T-helper 17 cell (primary cell): ENCODE results near the gene IL1RAPL2. TPM values are rescaled to one million over a fixed set of nuclear protein-coding genes. Genes with fewer than 3 reads are reported as not detected.
"Not testable (repeated sequence)": the region's sequence is repeated elsewhere in the genome, so short reads cannot be mapped to it uniquely, and the experiment has no call there.

Experiments used
- ATAC-seq: fragments of 150-1000 bp; cut with Tn5 transposase; 2 replicates; pipeline ENCODE4 v1.10.0; 2021; ENCODE audit warnings: mild to moderate bottlenecking, moderate library complexity
- DNase-seq, 3 donors: peaks; one replicate each; pipeline versions ENCODE4 v3.0.0 to v3.0.0-alpha.2; 2020 to 2021
- H3K9me3 ChIP-seq: one replicate; pipeline ENCODE4 v1.7.0; 2013; ENCODE audit warnings: low read length, mild to moderate bottlenecking; ENCODE audit not compliant: control insufficient read depth, poor library complexity, severe bottlenecking
- H3K27ac Mint-ChIP-seq: one replicate; pipeline ENCODE4 v1.8.0; 2022; ENCODE audit warnings: mild to moderate bottlenecking, moderate library complexity, mixed read lengths
- H3K27me3 Mint-ChIP-seq: one replicate; pipeline ENCODE4 v1.8.0; 2022; ENCODE audit warnings: mixed read lengths
- H3K36me3 Mint-ChIP-seq: one replicate; pipeline ENCODE4 v1.8.0; 2022; ENCODE audit warnings: low read depth, mixed read lengths
- H3K4me1 Mint-ChIP-seq: one replicate; pipeline ENCODE4 v1.8.0; 2022; ENCODE audit warnings: mild to moderate bottlenecking, mixed read lengths
- H3K4me3 Mint-ChIP-seq: one replicate; pipeline ENCODE4 v1.8.0; 2022; ENCODE audit warnings: mild to moderate bottlenecking, moderate library complexity, mixed read lengths
- total RNA-seq, 4 donors: library from RNA in 2 of 4; stranded (reverse) in 2 of 4; gene quantifications; one replicate each; pipeline ENCODE4 v1.2.3 and lab custom pipeline; 2022 to 2026

IL1RAPL2 gene
- total RNA-seq (not detected), total RNA-seq (lab: John Stamatoyannopoulos, UW) (0 reads per million in 2 donors)

- H3K4me1 Mint-ChIP-seq, result no peaks in the 10 kb centered on the region
- DNase-seq (no peak), ATAC-seq (no peak)
- peaks cover 25% of the 10 kb centered on the region for H3K27me3 Mint-ChIP-seq
- H3K9me3 ChIP-seq, result no peaks in the 10 kb centered on the region
- H3K4me3 Mint-ChIP-seq, result no peak within 1 kb of the TSS
- H3K36me3 Mint-ChIP-seq, result no peaks in the 10 kb centered on the region
- no peak within 1 kb of the TSS for H3K27ac Mint-ChIP-seq
Measured at GRCh38 chrX:104565791-104566680, at the start of gene IL1RAPL2. TSS of gene IL1RAPL2 (plus strand) at chrX:104566199.

GRCh38 chrX:104522386-104522785 lies 43.6 kb upstream of the IL1RAPL2 start:
- no peaks in the 10 kb centered on the region for H3K4me1 Mint-ChIP-seq
- no peak for ATAC-seq
- DNase-seq, result no peak
- no peak overlapping the region for H3K4me3 Mint-ChIP-seq
- H3K27me3 Mint-ChIP-seq, result peaks cover 4% of the 10 kb centered on the region
- peaks cover 2% of the 10 kb centered on the region for H3K9me3 ChIP-seq
- H3K36me3 Mint-ChIP-seq, result no peaks in the 10 kb centered on the region
- no peak overlapping the region for H3K27ac Mint-ChIP-seq

- Mint-ChIP-seq H3K4me1 (no peaks in the 10 kb centered on the region), H3K27ac (no peak overlapping the region), H3K4me3 (no peak overlapping the region), H3K36me3 (no peaks in the 10 kb centered on the region), H3K27me3 (peaks cover 4% of the 10 kb centered on the region)
- no peak for DNase-seq
- H3K9me3 ChIP-seq, result peaks cover 2% of the 10 kb centered on the region
- no peak for ATAC-seq
Measured at GRCh38 chrX:104523858-104524257, 42.1 kb upstream of the IL1RAPL2 start.

- Mint-ChIP-seq H3K27me3 (no peaks in the 10 kb centered on the region), H3K27ac (no peak overlapping the region), H3K4me1 (no peaks in the 10 kb centered on the region), H3K36me3 (no peaks in the 10 kb centered on the region), H3K4me3 (no peak overlapping the region)
- ATAC-seq (no peak), DNase-seq (no peak)
- no peaks in the 10 kb centered on the region for H3K9me3 ChIP-seq
Measured at GRCh38 chrX:104539081-104539480, 26.9 kb upstream of the IL1RAPL2 start.

GRCh38 chrX:104542447-104542846 lies 23.6 kb upstream of the IL1RAPL2 start:
- H3K27me3 Mint-ChIP-seq, H3K4me3 Mint-ChIP-seq, H3K4me1 Mint-ChIP-seq, ATAC-seq, DNase-seq, H3K27ac Mint-ChIP-seq, H3K9me3 ChIP-seq, H3K36me3 Mint-ChIP-seq: not testable (repeated sequence)

GRCh38 chrX:104564335-104564734 lies 1.7 kb upstream of the IL1RAPL2 start:
- Mint-ChIP-seq H3K27ac (no peak overlapping the region), H3K4me3 (no peak overlapping the region), H3K27me3 (peaks cover 21% of the 10 kb centered on the region), H3K36me3 (no peaks in the 10 kb centered on the region), H3K4me1 (no peaks in the 10 kb centered on the region)
- ATAC-seq (no peak), DNase-seq (no peak)
- H3K9me3 ChIP-seq, result no peaks in the 10 kb centered on the region

GRCh38 chrX:104564921-104565703 lies 887 bp upstream of the IL1RAPL2 start:
- H3K36me3 Mint-ChIP-seq, result no peaks in the 10 kb centered on the region

GRCh38 chrX:104566681-104567501 lies 892 bp downstream of the IL1RAPL2 start:
- no peaks in the 10 kb centered on the region for H3K9me3 ChIP-seq
- no peak for ATAC-seq
- no peaks in the 10 kb centered on the region for H3K4me1 Mint-ChIP-seq
- no peak overlapping the region for H3K27ac Mint-ChIP-seq
- H3K27me3 Mint-ChIP-seq, result peaks cover 25% of the 10 kb centered on the region
- no peak overlapping the region for H3K4me3 Mint-ChIP-seq
- H3K36me3 Mint-ChIP-seq, result no peaks in the 10 kb centered on the region
- no peak for DNase-seq

More at GRCh38 chrX:104564921-104565703, 887 bp upstream of the IL1RAPL2 start:
- no peaks in the 10 kb centered on the region for H3K4me1 Mint-ChIP-seq
- no peak overlapping the region for H3K4me3 Mint-ChIP-seq
- H3K27me3 Mint-ChIP-seq, result peaks cover 25% of the 10 kb centered on the region
- ATAC-seq, result no peak
- DNase-seq, result no peak
- no peak overlapping the region for H3K27ac Mint-ChIP-seq
- no peaks in the 10 kb centered on the region for H3K9me3 ChIP-seq

GRCh38 chrX:104567506-104567905 lies 1.5 kb downstream of the IL1RAPL2 start:
- H3K36me3 Mint-ChIP-seq, result no peaks in the 10 kb centered on the region
- peaks cover 25% of the 10 kb centered on the region for H3K27me3 Mint-ChIP-seq

GRCh38 chrX:104568304-104568915 lies 2.4 kb downstream of the IL1RAPL2 start:
- no peak overlapping the region for H3K4me3 Mint-ChIP-seq
- no peak for ATAC-seq
- H3K27ac Mint-ChIP-seq, result no peak overlapping the region
- H3K4me1 Mint-ChIP-seq, result no peaks in the 10 kb centered on the region
- H3K9me3 ChIP-seq, result no peaks in the 10 kb centered on the region
- H3K36me3 Mint-ChIP-seq, result no peaks in the 10 kb centered on the region
- peaks cover 25% of the 10 kb centered on the region for H3K27me3 Mint-ChIP-seq
- no peak for DNase-seq

More at GRCh38 chrX:104567506-104567905, 1.5 kb downstream of the IL1RAPL2 start:
- Mint-ChIP-seq H3K4me3 (no peak overlapping the region), H3K4me1 (no peaks in the 10 kb centered on the region), H3K27ac (no peak overlapping the region)
- H3K9me3 ChIP-seq, result no peaks in the 10 kb centered on the region
- no peak for ATAC-seq
- DNase-seq, result no peak

- Mint-ChIP-seq H3K27ac (no peak overlapping the region), H3K27me3 (no peaks in the 10 kb centered on the region), H3K36me3 (no peaks in the 10 kb centered on the region), H3K4me3 (no peak overlapping the region), H3K4me1 (no peaks in the 10 kb centered on the region)
- ATAC-seq (no peak), DNase-seq (no peak)
- H3K9me3 ChIP-seq, result no peaks in the 10 kb centered on the region
Measured at GRCh38 chrX:104618106-104618895, 52.3 kb downstream of the IL1RAPL2 start.

GRCh38 chrX:104621781-104622180 lies 55.8 kb downstream of the IL1RAPL2 start:
- H3K36me3 Mint-ChIP-seq, result no peaks in the 10 kb centered on the region
- no peak overlapping the region for H3K4me3 Mint-ChIP-seq
- ATAC-seq (no peak), DNase-seq (no peak)
- H3K27me3 Mint-ChIP-seq, result no peaks in the 10 kb centered on the region
- no peaks in the 10 kb centered on the region for H3K9me3 ChIP-seq
- no peaks in the 10 kb centered on the region for H3K4me1 Mint-ChIP-seq
- H3K27ac Mint-ChIP-seq, result no peak overlapping the region
